CD14-positive monocyte (primary cell): ENCODE data around the gene URI1. TPM values are rescaled to one million over a fixed set of nuclear protein-coding genes. Genes with fewer than 3 reads are reported as not detected.

Experiments
- DNase-seq, 3 donors: peaks; one replicate each; pipeline ENCODE4 v3.0.0-alpha.2; 2011 to 2022
- H2AFZ ChIP-seq: 2 replicates; pipeline ENCODE4 v1.6.0; 2012; ENCODE audit warnings: mild to moderate bottlenecking, low read depth, low read length, inconsistent platforms; ENCODE audit not compliant: insufficient read depth, poor library complexity, severe bottlenecking
- H3K27ac ChIP-seq, 2 donors: 1 replicate in 1 of 2; 2 replicates in 1 of 2; pipeline ENCODE4 v1.5.1; 2012 to 2013; ENCODE audit warnings: low read length in 2 of 2, control low read depth in 1 of 2, inconsistent platforms in 1 of 2, low read depth in 1 of 2, mild to moderate bottlenecking in 1 of 2
- H3K27me3 ChIP-seq, 2 donors: one replicate each; pipeline versions ENCODE4 v1.6.0 to v1.6.1; 2011 to 2013; ENCODE audit warnings: low read length in 2 of 2; ENCODE audit not compliant: control insufficient read depth in 2 of 2, insufficient read depth in 2 of 2
- H3K36me3 ChIP-seq, 2 donors: replicated peaks in 1 of 2; 1 replicate in 1 of 2; 2 replicates in 1 of 2; pipeline versions ENCODE4 v1.5.1 to v1.6.1; 2012 to 2013; ENCODE audit warnings: low read length in 2 of 2, control low read depth in 1 of 2, inconsistent platforms in 1 of 2, mild to moderate bottlenecking in 1 of 2; ENCODE audit not compliant: insufficient read depth in 2 of 2, control insufficient read depth in 1 of 2
- H3K4me1 ChIP-seq, 2 donors: 1 replicate in 1 of 2; 2 replicates in 1 of 2; pipeline versions ENCODE4 v1.5.1 to v1.6.1; 2012 to 2013; ENCODE audit warnings: low read length in 2 of 2, control low read depth in 1 of 2, inconsistent platforms in 1 of 2, mild to moderate bottlenecking in 1 of 2, moderate library complexity in 1 of 2; ENCODE audit not compliant: insufficient read depth in 2 of 2, control insufficient read depth in 1 of 2
- H3K4me2 ChIP-seq: replicated peaks from 2 replicates; pipeline ENCODE3; 2012; ENCODE audit warnings: low read length, moderate library complexity, mild to moderate bottlenecking; ENCODE audit not compliant: poor library complexity, severe bottlenecking; ENCODE audit errors: extremely low read depth
- H3K4me3 ChIP-seq, 3 experiments: fragments of 200-600 bp in 1 of 3; sonication (generic) in 1 of 3; replicated peaks in 1 of 3; 1 replicate in 2 of 3; 2 replicates in 1 of 3; pipeline ENCODE4 v1.5.1; 2011 to 2013; ENCODE audit warnings: low read length in 3 of 3, mild to moderate bottlenecking in 3 of 3, control low read depth in 2 of 3, low read depth in 2 of 3, inconsistent platforms in 1 of 3, moderate library complexity in 1 of 3
- H3K79me2 ChIP-seq: 2 replicates; pipeline ENCODE4 v1.6.0; 2012; ENCODE audit warnings: mild to moderate bottlenecking, control low read depth, inconsistent platforms, low read length, moderate library complexity; ENCODE audit not compliant: insufficient read depth
- H3K9ac ChIP-seq: 2 replicates; pipeline ENCODE4 v1.6.0; 2017; ENCODE audit warnings: low read length, mild to moderate bottlenecking; ENCODE audit not compliant: insufficient read depth, poor library complexity, severe bottlenecking
- H3K9me3 ChIP-seq, 2 donors: replicated peaks in 1 of 2; 1 replicate in 1 of 2; 2 replicates in 1 of 2; pipeline versions ENCODE4 v1.5.1 to v1.6.1; 2012 to 2013; ENCODE audit warnings: low read length in 2 of 2, control low read depth in 1 of 2; ENCODE audit not compliant: control insufficient read depth in 1 of 2, insufficient read depth in 1 of 2
- H4K20me1 ChIP-seq: 2 replicates; pipeline ENCODE4 v1.6.0; 2012; ENCODE audit warnings: mild to moderate bottlenecking, low read length, control low read depth, moderate library complexity; ENCODE audit not compliant: insufficient read depth
- H3K27ac Mint-ChIP-seq, 7 donors: one replicate each; pipeline ENCODE4 v1.8.0; 2020; ENCODE audit warnings: mild to moderate bottlenecking in 7 of 7, mixed read lengths in 7 of 7, moderate library complexity in 6 of 7, inconsistent platforms in 2 of 7
- H3K27me3 Mint-ChIP-seq, 3 donors: one replicate each; pipeline ENCODE4 v1.8.0; 2021 to 2022; ENCODE audit warnings: low read depth in 3 of 3, mild to moderate bottlenecking in 3 of 3, mixed read lengths in 3 of 3, moderate library complexity in 3 of 3, inconsistent platforms in 1 of 3
- H3K36me3 Mint-ChIP-seq, 2 donors: one replicate each; pipeline ENCODE4 v1.8.0; 2020; ENCODE audit warnings: mixed read lengths in 2 of 2, inconsistent platforms in 1 of 2, mild to moderate bottlenecking in 1 of 2
- H3K4me1 Mint-ChIP-seq: one replicate; pipeline ENCODE4 v1.8.0; 2020; ENCODE audit warnings: mild to moderate bottlenecking, mixed read lengths
- H3K4me3 Mint-ChIP-seq, 2 donors: one replicate each; pipeline ENCODE4 v1.8.0; 2020; ENCODE audit warnings: mild to moderate bottlenecking in 2 of 2, mixed read lengths in 2 of 2, moderate library complexity in 1 of 2
- H3K9me3 Mint-ChIP-seq, 7 donors: one replicate each; pipeline ENCODE4 v1.8.0; 2020 to 2022; ENCODE audit warnings: mixed read lengths in 7 of 7, mild to moderate bottlenecking in 6 of 7, moderate library complexity in 6 of 7, inconsistent platforms in 2 of 7
- WGBS: methylation state at CpG from one replicate; pipeline ENCODE4 v1.1.5; 2013; ENCODE audit warnings: missing lambda C conversion rate; ENCODE audit not compliant: insufficient coverage; 5-methylcytosine and 5-hydroxymethylcytosine counted together
- intact Hi-C, 2 donors: fragments of 100-400 bp; cut with micrococcal nuclease; formaldehyde crosslinking; loops; one replicate each; pipeline versions ENCODE4 v1.15.0 to v1.15.1; 2023
- polyA plus RNA-seq, 3 donors: library from polyadenylated mRNA; depleted of rRNA in 1 of 3; unstranded in 2 of 3; stranded (reverse) in 1 of 3; fragments of 300-500 nt in 2 of 3; fragments of >200 nt in 1 of 3; fragmentation: Illumina TruSeq in 2 of 3; gene quantifications; 1 replicate in 2 of 3; 2 replicates in 1 of 3; pipeline ENCODE4 v1.2.3, GENCODE V29; 2012 to 2021
- TF ChIP-seq, protein P1 (sequence below): fragments of 200-600 bp; IDR thresholded peaks from one replicate; pipeline ENCODE4 v1.8.0; 2022; ENCODE audit warnings: antibody characterized with exemption, mild to moderate bottlenecking

Gene URI1
- polyA plus RNA-seq, 3 donors, result 5.3 to 19.3 (median 9.7) TPM

DNA sequence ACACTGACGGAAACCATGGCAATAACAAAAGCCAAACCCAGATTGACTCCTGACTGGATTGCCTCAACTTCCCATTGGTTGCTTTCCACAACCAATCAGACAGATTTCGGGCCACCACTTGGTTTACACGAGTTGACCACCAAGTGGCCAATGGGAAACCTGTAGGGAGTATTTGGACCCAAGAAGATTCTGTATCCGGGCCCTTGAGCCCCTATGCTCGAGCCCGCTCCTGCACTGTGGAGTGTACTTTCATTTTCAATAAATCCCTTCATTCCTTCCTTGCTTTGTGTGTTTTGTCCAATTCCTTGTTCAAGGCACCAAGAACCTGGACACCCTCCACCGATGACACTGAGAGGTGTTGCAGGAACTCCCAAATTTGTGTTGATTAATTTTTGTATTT lies 24.1 kb upstream of the URI1 start:
- Histone ChIP-seq H3K27ac (no peak overlapping the region), H3K4me3 (no peak overlapping the region), H3K4me2 (no peak overlapping the region), H3K27me3 (no peaks in the 10 kb centered on the region), H3K79me2 (no peaks in the 10 kb centered on the region), H3K9me3 (no peaks in the 10 kb centered on the region), H3K36me3 (no peaks in the 10 kb centered on the region), H3K9ac (no peak overlapping the region), H3K4me1 (no peaks in the 10 kb centered on the region), H2AFZ (no peak overlapping the region), H4K20me1 (no peaks in the 10 kb centered on the region)
- Mint-ChIP-seq H3K27ac (no peak overlapping the region), H3K9me3 (peaks cover 0 to 4% (median 0%) of the 10 kb centered on the region in 7 donors), H3K27me3 (peaks cover 0 to 3% (median 3%) of the 10 kb centered on the region in 3 donors), H3K4me1 (peaks cover 5% of the 10 kb centered on the region), H3K36me3 (no peaks in the 10 kb centered on the region), H3K4me3 (no peak overlapping the region)
- intact Hi-C loops, result no loop called here
- no peak for DNase-seq
- WGBS, result 100% methylated on average over 1 of the region's 7 CpGs
- TF ChIP-seq, protein P1, sequence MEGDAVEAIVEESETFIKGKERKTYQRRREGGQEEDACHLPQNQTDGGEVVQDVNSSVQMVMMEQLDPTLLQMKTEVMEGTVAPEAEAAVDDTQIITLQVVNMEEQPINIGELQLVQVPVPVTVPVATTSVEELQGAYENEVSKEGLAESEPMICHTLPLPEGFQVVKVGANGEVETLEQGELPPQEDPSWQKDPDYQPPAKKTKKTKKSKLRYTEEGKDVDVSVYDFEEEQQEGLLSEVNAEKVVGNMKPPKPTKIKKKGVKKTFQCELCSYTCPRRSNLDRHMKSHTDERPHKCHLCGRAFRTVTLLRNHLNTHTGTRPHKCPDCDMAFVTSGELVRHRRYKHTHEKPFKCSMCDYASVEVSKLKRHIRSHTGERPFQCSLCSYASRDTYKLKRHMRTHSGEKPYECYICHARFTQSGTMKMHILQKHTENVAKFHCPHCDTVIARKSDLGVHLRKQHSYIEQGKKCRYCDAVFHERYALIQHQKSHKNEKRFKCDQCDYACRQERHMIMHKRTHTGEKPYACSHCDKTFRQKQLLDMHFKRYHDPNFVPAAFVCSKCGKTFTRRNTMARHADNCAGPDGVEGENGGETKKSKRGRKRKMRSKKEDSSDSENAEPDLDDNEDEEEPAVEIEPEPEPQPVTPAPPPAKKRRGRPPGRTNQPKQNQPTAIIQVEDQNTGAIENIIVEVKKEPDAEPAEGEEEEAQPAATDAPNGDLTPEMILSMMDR, result no peak

GRCh38 chr19:29918891-29919290 lies 23.1 kb upstream of the URI1 start:
- TF ChIP-seq, protein P1, result no peak
- H3K4me3 ChIP-seq, result no peak overlapping the region
- Mint-ChIP-seq H3K4me1 (peaks cover 5% of the 10 kb centered on the region), H3K9me3 (peaks cover 0 to 4% (median 0%) of the 10 kb centered on the region in 7 donors), H3K27me3 (peaks cover 0 to 3% (median 3%) of the 10 kb centered on the region in 3 donors), H3K36me3 (no peaks in the 10 kb centered on the region), H3K4me3 (no peak overlapping the region), H3K27ac (no peak overlapping the region)
- intact Hi-C loops, result no loop called here
- no peaks in the 10 kb centered on the region for H3K4me1 ChIP-seq
- H3K79me2 ChIP-seq, result no peaks in the 10 kb centered on the region
- no peaks in the 10 kb centered on the region for H3K36me3 ChIP-seq
- no peaks in the 10 kb centered on the region for H3K9me3 ChIP-seq
- no peak overlapping the region for H3K27ac ChIP-seq
- H3K9ac ChIP-seq, result no peak overlapping the region
- H3K27me3 ChIP-seq, result no peaks in the 10 kb centered on the region
- H2AFZ ChIP-seq, result no peak overlapping the region
- H3K4me2 ChIP-seq, result no peak overlapping the region
- 97% methylated on average over 3 of the region's 6 CpGs for whole genome bisulfite sequencing
- H4K20me1 ChIP-seq, result no peaks in the 10 kb centered on the region
- no peak for DNase-seq
